GM08714 (cell line): ENCODE measurements around the gene GATAD1.
"Not testable (repeated sequence)": the region's sequence is repeated elsewhere in the genome, so short reads cannot be mapped to it uniquely, and the experiment has no call there.

Experiments
- H3K4me3 ChIP-seq: fragments of 200-500 bp; sonication (Bioruptor generic); 2 replicates; pipeline ENCODE4 v1.5.1; 2014; ENCODE audit warnings: mild to moderate bottlenecking, low read length, inconsistent platforms
- ZNF274 ChIP-seq: IDR thresholded peaks from 2 replicates; pipeline ENCODE4 v1.6.1; 2012; ENCODE audit warnings: mild to moderate bottlenecking, low read depth, low read length

The GATAD1 gene

DNA sequence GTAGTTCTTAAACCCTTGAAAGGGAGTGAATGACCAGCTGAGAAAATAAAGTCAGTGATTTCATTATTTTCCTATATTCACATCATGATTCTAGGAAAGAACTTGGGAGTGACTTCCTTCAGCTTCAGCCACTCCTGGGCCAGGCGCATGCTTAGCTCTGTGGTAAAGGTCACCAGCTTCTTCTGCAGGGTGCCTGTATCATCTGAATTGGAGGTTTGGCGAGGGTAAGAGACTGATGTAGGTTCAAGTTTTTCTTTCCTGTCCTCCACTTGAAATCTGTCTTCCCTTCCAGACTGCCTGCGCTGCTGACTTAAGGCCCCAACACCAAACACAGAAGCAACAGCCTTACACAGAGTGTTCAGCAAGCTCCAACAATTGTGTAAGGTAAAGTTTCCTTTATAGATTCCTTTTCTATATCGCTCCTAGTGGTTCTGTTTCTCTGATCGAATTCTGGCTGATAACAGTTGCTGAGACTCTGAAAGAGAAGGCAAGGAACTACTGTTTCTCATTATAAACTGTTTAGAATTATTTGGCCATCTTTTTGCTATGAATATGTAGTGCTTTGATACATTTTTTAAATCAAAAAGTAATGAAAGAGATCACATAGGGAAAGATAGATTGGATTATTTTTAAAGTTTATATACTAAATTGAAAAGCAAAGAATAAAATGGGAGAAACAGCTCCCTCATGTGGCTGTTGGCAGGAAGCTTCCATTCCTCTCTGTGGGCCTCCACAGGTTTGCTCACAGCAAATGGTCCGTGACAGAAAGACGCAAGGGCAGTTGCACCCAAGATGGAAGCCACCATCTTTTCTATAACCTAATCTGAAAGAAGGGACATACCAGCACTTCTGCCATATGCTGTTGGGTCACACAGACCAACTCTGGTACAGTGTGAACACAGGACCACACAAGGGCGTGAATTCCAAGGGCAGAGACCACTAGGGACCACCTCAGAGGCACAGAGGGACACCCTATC lies 14.0 kb downstream of the GATAD1 start:
- TF ChIP-seq ZNF274, result no peak
- H3K4me3 ChIP-seq, result no peak overlapping the region

DNA sequence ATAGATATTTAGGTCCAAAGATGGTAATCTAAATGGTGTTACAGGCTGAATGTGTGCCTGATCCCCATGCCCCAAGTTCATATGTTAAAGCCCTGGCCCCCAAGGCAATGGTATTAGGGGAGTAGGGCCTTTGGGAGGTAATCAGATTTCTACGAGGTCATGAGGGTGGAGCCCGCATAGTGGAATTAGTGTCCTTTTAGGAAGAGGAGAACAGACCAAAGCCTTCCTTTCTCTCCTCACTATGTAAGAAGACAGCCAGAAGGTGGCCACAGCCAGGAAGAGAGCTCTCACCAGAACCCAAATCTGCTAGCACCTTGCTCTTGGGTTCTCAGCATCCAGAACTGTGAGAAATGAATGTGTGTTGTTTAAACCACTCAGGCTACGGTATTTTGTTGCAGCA lies 15.3 kb downstream of the GATAD1 start:
- H3K4me3 ChIP-seq, result no peak overlapping the region
- no peak for TF ChIP-seq ZNF274

DNA sequence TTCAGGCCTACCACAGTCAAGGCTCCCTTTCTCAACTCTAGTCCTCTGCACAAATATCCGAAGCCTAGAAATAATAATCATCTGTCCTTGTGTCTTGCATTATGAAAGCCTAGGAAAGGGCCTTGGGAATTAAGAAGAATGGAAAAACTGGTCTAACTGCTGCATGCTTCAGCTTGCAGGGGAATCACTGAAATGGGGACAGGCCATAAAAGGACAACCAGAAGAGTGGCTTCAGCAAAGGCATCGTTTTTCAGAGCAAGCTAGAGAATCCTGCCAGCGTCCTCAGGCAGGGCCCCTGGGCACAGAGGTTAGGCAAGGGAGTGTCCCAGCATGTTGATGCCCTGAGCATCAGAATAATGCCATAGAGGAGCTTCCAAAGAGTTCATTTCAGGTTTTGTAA lies 17.2 kb downstream of the GATAD1 start:
- no peak for TF ChIP-seq ZNF274
- H3K4me3 ChIP-seq, result no peak overlapping the region

DNA sequence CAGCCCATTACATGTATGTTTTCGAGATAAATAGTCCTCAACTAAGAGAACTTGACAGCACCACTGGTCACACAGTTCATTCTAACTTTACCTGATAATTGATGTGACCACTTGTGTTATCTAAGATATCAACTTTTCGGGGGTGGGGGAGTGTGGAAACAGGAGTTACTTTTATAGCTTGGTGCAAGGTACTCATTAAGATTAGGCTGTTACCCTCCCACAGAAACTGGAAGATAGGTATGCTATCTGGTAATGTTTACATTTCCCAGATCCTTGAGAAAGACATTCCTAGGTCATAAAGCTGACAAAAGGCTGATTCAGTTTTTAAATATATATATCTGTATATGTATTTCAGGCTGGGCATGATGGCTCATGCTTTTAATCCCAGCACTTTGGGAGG lies 19.4 kb downstream of the GATAD1 start:
- no peak overlapping the region for H3K4me3 ChIP-seq
- TF ChIP-seq ZNF274, result no peak

DNA sequence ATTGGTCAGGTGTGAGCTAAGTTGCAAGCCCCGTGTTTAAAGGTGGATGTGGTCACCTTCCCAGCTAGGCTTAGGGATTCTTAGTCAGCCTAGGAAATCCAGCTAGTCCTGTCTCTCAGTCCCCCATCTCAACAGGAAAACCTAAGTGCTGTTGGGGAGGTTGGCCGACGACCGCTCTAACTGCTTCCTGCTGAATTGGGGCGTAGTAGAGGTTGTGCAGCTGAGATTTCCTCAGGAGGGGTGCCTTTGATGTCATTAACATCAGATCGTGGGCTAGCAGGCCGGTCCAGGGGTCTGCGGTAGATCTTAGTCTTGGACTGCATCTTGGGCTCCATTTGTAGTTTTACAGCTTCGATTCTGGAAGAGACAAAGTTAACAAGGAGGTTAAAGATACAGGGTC lies 21.3 kb downstream of the GATAD1 start:
- not testable (repeated sequence) for H3K4me3 ChIP-seq

DNA sequence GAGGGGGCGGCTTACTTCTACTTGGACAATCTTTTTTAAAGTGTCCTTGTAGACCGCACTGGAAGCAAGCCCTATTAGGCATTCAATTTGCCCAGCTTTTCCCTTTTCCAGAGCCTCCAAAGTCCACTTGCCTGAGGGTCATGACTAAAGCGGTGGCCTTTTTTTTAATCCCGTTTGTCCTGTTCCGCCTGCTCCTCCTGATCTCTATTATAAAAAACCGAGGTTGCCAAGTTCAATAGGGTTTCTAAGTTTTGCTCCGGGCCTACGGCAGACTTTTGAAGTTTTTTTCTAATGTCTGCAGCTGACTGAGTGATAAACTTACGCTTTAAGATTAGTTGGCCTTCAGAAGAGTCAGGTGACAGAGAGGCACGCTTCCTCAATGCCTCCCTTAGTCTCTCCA lies 26.7 kb downstream of the GATAD1 start:
- H3K4me3 ChIP-seq, result not testable (repeated sequence)

DNA sequence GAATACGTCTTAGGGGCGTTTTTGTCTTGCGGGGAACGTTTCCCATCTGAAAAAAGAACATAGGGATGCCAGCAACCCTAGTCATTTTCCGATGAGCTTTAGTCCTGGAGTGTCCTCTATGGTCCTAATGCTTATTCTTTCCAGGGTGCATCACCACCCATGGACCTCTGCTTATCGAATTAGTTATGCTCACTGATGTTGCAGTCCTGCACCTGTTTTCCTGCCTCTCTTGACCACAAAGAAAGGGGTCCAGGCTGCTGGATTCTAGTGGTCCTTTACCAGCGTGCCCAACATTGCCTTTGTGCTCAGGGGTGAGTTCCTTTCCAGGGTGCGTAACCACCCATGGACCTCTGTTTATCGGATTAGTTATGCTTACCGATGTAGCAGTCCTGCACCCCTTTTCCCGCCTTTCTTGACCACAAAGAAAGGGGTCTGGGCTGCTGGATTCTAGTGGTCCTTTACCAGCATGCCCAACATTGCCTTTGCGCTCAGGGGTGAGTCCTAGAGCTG lies 28.0 kb downstream of the GATAD1 start:
- not testable (repeated sequence) for H3K4me3 ChIP-seq

DNA sequence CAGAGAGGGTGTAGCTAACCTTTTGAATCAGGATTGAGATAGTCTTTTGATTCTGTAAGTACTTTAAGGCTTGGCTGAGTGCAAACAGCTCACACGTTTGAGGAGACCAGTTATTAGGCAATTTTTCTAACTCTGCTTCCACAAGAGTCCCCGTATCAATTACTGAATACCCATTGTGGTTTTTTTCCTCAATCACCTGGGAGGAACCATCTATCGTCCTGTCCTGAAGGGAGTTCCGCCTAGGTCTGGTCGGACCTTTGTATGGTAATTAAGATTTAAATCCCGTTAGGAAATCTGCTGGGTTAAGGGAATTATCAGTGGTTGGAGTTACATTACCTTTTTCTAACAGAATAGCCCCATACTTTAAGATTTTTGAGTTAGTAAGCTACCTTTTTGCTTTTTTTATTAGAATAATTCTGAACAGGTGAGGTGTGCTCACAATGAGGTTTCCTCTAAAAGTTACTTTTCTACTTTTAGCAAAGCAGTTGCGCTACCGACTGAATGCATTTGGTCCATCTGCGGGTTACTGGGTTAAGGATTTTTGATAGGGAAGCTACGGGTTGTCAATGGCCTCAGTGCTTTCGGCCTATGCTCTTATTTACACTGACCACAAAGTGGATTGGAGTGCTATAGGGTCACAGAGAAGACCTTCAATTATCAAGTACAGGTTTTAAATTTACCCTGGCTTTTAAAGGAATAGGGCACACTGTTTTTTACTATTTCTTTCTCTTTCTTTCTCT lies 28.7 kb downstream of the GATAD1 start:
- H3K4me3 ChIP-seq, result not testable (repeated sequence)

DNA sequence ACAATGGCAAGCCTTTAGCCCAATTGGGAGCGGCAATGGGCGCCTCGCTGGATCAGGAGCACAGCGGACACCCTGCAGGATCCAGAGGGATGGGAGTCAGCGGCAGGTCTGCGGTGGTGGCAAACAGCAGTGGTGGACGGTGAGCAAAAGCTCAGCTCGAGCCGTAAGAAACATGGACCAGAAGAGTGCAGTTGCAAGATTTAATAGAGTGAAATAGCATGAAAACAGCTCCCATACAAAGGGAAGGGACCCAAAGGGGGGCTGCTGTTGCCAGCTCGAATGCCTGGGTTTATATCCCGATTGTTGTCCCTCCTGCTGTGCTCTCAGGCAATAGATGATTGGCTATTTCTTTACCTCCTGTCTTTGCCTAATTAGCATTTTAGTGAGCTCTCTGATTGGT lies 30.4 kb downstream of the GATAD1 start, which contains the start of gene ERVW-1:
Gene ERVW-1 (minus strand): TSS at position 266 of the 400 bp plus-strand sequence. CDS start 7,565 bp downstream, outside the sequence.
- not testable (repeated sequence) for H3K4me3 ChIP-seq

DNA sequence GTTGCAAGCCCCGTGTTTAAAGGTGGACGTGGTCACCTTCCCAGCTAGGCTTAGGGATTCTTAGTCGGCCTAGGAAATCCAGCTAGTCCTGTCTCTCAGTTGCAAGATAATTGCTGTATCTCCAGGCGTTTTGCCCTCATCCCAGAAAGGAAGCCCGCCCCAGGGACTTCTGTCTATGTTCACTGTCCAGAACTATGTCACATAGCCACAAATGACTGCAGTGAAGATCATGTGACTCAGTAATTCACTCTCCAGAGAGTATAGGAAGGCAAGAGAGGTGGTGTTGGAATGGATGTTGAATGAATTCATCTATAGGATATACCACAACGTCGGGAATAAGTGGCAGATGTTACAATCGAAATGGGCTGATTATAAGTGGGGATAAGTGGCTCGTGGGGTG lies 30.8 kb downstream of the GATAD1 start:
- no peak for TF ChIP-seq ZNF274
- H3K4me3 ChIP-seq, result no peak overlapping the region

DNA sequence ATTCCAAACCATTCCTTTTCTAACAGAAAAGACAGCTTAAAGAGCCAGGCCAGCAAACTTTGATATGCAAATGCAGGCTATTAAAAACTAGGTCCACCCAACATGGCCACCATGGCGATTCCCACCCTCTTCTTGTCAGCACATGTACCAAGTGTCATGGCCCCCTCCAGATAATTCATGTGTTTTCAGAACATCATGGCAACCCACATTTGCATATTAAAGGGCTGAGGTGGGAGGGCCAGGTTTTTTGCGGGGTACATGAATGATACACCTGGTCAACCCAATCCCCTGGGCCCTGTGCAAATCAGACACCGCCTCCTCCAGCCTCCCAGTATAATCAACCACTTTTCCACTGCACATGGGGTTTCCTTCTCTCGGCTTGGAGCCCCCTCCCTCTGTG lies 31.4 kb downstream of the GATAD1 start:
- H3K4me3 ChIP-seq, result no peak overlapping the region
- TF ChIP-seq ZNF274, result no peak

DNA sequence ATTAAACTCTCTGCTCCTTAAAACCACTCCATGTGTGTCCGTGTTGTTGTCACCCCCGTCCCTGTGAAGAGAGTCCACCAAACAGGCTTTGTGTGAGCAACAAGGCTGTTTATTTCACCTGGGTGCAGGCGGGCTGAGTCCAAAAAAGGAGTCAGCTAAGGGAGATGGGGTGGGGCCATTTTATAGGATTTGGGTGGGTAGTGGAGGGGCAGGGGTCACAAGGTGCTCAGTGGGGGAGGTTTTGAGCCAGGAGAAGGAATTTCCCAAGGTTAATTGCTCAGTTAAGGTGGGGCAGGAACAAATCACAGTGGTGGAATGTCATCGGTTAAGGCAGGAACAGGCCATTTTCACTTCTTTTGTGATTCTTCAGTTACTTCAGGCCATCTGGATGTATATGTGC lies 31.9 kb downstream of the GATAD1 start:
- not testable (repeated sequence) for H3K4me3 ChIP-seq

DNA sequence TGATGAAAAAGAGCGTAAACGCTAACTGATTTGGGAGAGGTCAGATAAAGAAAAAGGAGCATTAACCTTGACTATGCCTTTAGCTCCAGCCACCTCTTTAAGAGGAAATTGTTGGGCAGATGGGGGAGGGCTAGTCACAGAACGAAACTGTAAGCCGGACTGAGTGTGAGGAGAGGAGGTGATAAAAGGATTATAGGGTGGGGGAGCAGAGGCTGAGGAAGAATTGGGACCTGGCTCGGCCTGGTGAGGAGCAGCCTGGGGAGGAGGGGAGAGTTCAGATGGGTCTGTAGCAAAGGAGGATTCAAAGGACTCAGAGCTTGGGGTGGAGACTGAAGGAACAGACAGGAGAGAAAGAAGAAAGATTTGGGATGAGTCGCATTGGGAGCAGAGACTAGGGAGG lies 36.3 kb downstream of the GATAD1 start:
- not testable (repeated sequence) for H3K4me3 ChIP-seq

DNA sequence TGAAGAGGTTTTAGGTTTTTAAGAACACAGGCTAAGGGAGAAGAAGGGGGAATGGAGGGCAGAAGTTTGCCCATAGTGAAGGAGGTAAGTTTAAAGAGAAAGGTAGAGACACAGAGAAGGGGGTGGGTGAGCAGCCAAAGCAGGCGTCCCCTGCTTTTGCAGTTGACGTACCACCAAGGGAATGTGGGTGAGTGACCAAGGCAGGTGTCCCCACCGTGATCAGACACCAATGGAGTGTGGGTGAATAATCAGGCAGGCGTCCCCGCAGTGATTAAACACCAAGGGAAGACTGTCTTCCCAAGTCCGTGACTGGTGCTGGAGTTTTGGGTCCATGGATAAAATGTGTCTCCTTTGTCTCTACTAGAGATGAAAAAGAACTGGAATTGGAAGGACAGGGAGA lies 36.9 kb downstream of the GATAD1 start:
- not testable (repeated sequence) for H3K4me3 ChIP-seq

DNA sequence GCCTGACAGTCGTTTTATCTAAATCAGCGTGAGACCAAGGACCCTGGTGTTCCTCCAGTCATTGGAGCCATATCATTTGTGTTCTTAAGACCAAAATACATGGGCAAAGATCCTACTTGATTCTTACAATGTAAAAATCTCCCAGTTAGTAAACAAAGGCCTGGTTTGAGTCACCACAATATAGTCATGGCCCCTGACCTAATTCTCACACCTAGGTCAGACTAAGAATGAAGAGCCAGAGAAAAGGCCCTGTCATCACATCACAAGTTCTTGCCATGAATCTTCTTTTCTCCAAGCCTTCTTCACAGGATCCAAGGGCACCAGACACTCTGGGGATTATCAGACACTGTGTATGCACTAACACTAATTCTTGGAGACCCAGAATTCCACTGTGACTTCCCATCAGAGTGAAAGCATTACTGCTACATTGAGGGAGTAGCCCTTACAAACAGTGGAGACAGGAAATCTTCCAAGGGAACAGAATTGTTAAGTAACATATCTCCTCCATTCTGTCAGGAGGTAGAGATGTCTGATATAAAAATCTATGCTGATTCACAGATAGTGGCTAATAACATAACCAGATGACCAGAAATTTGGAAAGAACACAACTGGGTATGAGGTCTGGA lies 38.1 kb downstream of the GATAD1 start:
- no peak for TF ChIP-seq ZNF274
- H3K4me3 ChIP-seq, result no peak overlapping the region

DNA sequence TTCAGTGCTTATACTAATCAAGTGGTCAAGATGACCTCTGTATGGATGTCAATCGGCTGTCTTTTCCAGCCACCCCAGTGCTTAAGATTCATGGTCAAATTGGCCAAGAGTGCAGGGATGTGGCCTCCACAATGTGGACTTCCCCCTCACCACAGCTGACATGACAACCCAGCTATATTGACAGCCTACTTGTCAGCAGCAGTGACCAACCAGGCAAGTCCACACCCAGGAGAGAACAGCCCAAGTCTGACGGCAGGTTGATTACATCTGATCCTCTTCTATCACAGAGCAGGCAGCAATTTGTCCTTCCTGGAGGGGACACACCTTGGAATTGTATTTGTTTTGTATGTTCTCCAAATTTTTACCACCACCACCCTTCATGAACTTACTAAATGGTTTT lies 38.7 kb downstream of the GATAD1 start:
- TF ChIP-seq ZNF274, result no peak
- no peak overlapping the region for H3K4me3 ChIP-seq
